Caco-2 (cell line): ENCODE results near the gene TMEM254. TPM values are rescaled to one million over a fixed set of nuclear protein-coding genes. Genes with fewer than 3 reads are reported as not detected.

Experiments
- BruUV-seq: library from RNA; stranded (reverse); fragments of 400-500 nt; replicated peaks from 2 replicates; lab custom pipeline; 2021; lab: Mats Ljungman, UMichigan
- CTCF ChIA-PET: fragments of 300-600 bp; sonication (Branson Sonifier 250); formaldehyde crosslinking; loops from one replicate; lab custom pipeline; 2022; ENCODE audit warnings: antibody characterized with exemption; lab: Charles Lee
- POLR2A ChIA-PET: fragments of 300-600 bp; sonication (Branson Sonifier 250); formaldehyde crosslinking; loops from one replicate; lab custom pipeline; 2022; ENCODE audit warnings: antibody characterized with exemption; lab: Charles Lee
- DNase-seq, 2 experiments: peaks; one replicate each; pipeline versions ENCODE4 v3.0.0 to v3.0.0-alpha.2; 2020 to 2022
- H3K27me3 ChIP-seq: replicated peaks from 2 replicates; pipeline ENCODE4 v1.6.0; 2011; ENCODE audit warnings: low read length; ENCODE audit not compliant: control insufficient read depth, insufficient read depth
- H3K36me3 ChIP-seq: 2 replicates; pipeline ENCODE4 v1.5.1; 2011; ENCODE audit warnings: low read length; ENCODE audit not compliant: control insufficient read depth, insufficient read depth
- H3K4me1 ChIP-seq: fragments of 250-450 bp; sonication (Bioruptor Pico); 2 replicates; pipeline ENCODE4 v1.5.1; 2020; ENCODE audit warnings: mild to moderate bottlenecking
- H3K4me3 ChIP-seq: 2 replicates; pipeline ENCODE4 v1.5.1; 2011; ENCODE audit warnings: low read depth, mild to moderate bottlenecking, control low read depth, low read length
- H3K9me3 ChIP-seq: fragments of 250-450 bp; sonication (Bioruptor Pico); 2 replicates; pipeline ENCODE4 v1.5.1; 2020; ENCODE audit warnings: mild to moderate bottlenecking, moderate library complexity
- H3K27ac Mint-ChIP-seq: one replicate; pipeline ENCODE4 v1.8.0; 2022; ENCODE audit warnings: mixed read lengths; ENCODE audit not compliant: unreplicated experiment
- H3K27me3 Mint-ChIP-seq: one replicate; pipeline ENCODE4 v1.8.0; 2022; ENCODE audit warnings: mixed read lengths; ENCODE audit not compliant: insufficient read depth, unreplicated experiment
- H3K36me3 Mint-ChIP-seq: one replicate; pipeline ENCODE4 v1.8.0; 2022; ENCODE audit warnings: mild to moderate bottlenecking, mixed read lengths; ENCODE audit not compliant: insufficient read depth, unreplicated experiment
- H3K4me1 Mint-ChIP-seq: one replicate; pipeline ENCODE4 v1.8.0; 2022; ENCODE audit warnings: low read depth, mixed read lengths; ENCODE audit not compliant: unreplicated experiment
- H3K4me3 Mint-ChIP-seq: one replicate; pipeline ENCODE4 v1.8.0; 2022; ENCODE audit warnings: mild to moderate bottlenecking, moderate library complexity, mixed read lengths; ENCODE audit not compliant: unreplicated experiment
- H3K9me3 Mint-ChIP-seq: one replicate; pipeline ENCODE4 v1.8.0; 2022; ENCODE audit warnings: mixed read lengths; ENCODE audit not compliant: unreplicated experiment
- CTCF ChIP-seq, 2 experiments: fragments of 200-600 bp in 1 of 2; IDR thresholded peaks; 1 replicate in 1 of 2; 2 replicates in 1 of 2; pipeline versions ENCODE4 v1.5.1 to v1.8.0; 2011 to 2022; ENCODE audit warnings: antibody characterized with exemption in 1 of 2, control low read depth in 1 of 2, inconsistent platforms in 1 of 2, low read depth in 1 of 2, low read length in 1 of 2, mild to moderate bottlenecking in 1 of 2, moderate library complexity in 1 of 2; ENCODE audit not compliant: insufficient read depth in 1 of 2, severe bottlenecking in 1 of 2, unreplicated experiment in 1 of 2
- intact Hi-C: fragments of 100-400 bp; cut with micrococcal nuclease; formaldehyde crosslinking; loops from one replicate; pipeline ENCODE4 v1.10.0; 2022; ENCODE audit not compliant: unreplicated experiment
- total RNA-seq: library from RNA; stranded (reverse); gene quantifications from 2 replicates; pipeline ENCODE4 v1.2.3, GENCODE V29; 2022

TMEM254 gene
- total RNA-seq, 1 experiment from 2014 or later = 27.4 TPM

- Histone ChIP-seq H3K4me3 (no peak overlapping the region), H3K27me3 (no peaks in the 10 kb centered on the region), H3K36me3 (no peaks in the 10 kb centered on the region), H3K4me1 (peaks cover 7% of the 10 kb centered on the region), H3K9me3 (no peaks in the 10 kb centered on the region)
- Mint-ChIP-seq H3K36me3 (peaks cover 5% of the 10 kb centered on the region), H3K27me3 (no peaks in the 10 kb centered on the region), H3K4me3 (no peak overlapping the region), H3K27ac (no peak overlapping the region), H3K9me3 (no peaks in the 10 kb centered on the region), H3K4me1 (peaks cover 14% of the 10 kb centered on the region)
- no TSS peak for BruUV-seq
- no peak for TF ChIP-seq CTCF (IDR thresholded peaks at IDR 0.05; ENCODE audit: insufficient read depth in 1 of 2, low read depth in 1 of 2, low read length in 1 of 2, severe bottlenecking in 1 of 2, unreplicated experiment in 1 of 2)
- POLR2A ChIA-PET = no interaction called here
- no peak for DNase-seq
- CTCF ChIA-PET = no interaction called here
- intact Hi-C loops = no loop called here
Observed at GRCh38 chr10:80136134-80136571, 57.7 kb downstream of the TMEM254 start.

- peaks cover 8% of the 10 kb centered on the region for H3K4me1 Mint-ChIP-seq
- H3K27ac Mint-ChIP-seq = no peak overlapping the region
- intact Hi-C loops = no loop called here
Observed at GRCh38 chr10:80137031-80137862, 58.8 kb downstream of the TMEM254 start.

GRCh38 chr10:80137920-80138319, 59.5 kb downstream of the TMEM254 start:
- BruUV-seq = no TSS peak
- Histone ChIP-seq H3K4me1 (no peaks in the 10 kb centered on the region), H3K36me3 (no peaks in the 10 kb centered on the region), H3K27me3 (no peaks in the 10 kb centered on the region), H3K4me3 (no peak overlapping the region), H3K9me3 (no peaks in the 10 kb centered on the region)
- intact Hi-C loops = no loop called here
- POLR2A ChIA-PET = no interaction called here
- H3K4me3 Mint-ChIP-seq = no peak overlapping the region
- no peak for TF ChIP-seq CTCF (IDR thresholded peaks at IDR 0.05; ENCODE audit: insufficient read depth in 1 of 2, low read depth in 1 of 2, low read length in 1 of 2, severe bottlenecking in 1 of 2, unreplicated experiment in 1 of 2)
- H3K4me1 Mint-ChIP-seq = peaks cover 4% of the 10 kb centered on the region
- peaks cover 2% of the 10 kb centered on the region for H3K27me3 Mint-ChIP-seq
- no peaks in the 10 kb centered on the region for H3K9me3 Mint-ChIP-seq
- no peak for DNase-seq
- no peak overlapping the region for H3K27ac Mint-ChIP-seq
- peaks cover 12% of the 10 kb centered on the region for H3K36me3 Mint-ChIP-seq
- CTCF ChIA-PET = no interaction called here

More at GRCh38 chr10:80137031-80137862, 58.8 kb downstream of the TMEM254 start:
- Histone ChIP-seq H3K27me3 (no peaks in the 10 kb centered on the region), H3K4me3 (no peak overlapping the region), H3K9me3 (no peaks in the 10 kb centered on the region), H3K4me1 (no peaks in the 10 kb centered on the region), H3K36me3 (no peaks in the 10 kb centered on the region)
- ChIA-PET POLR2A (no interaction called here), CTCF (no interaction called here)
- TF ChIP-seq CTCF (IDR thresholded peaks at IDR 0.05; ENCODE audit: insufficient read depth in 1 of 2, low read depth in 1 of 2, low read length in 1 of 2, severe bottlenecking in 1 of 2, unreplicated experiment in 1 of 2) = no peak
- no TSS peak for BruUV-seq
- DNase-seq = no peak
- Mint-ChIP-seq H3K4me3 (no peak overlapping the region), H3K36me3 (peaks cover 12% of the 10 kb centered on the region), H3K9me3 (no peaks in the 10 kb centered on the region), H3K27me3 (peaks cover 2% of the 10 kb centered on the region)
